ENCODE measurements around the gene LBR. TPM values are rescaled to one million over a fixed set of nuclear protein-coding genes. Genes with fewer than 3 reads are reported as not detected.
"Not testable (repeated sequence)": the region's sequence is repeated elsewhere in the genome, so short reads cannot be mapped to it uniquely, and the experiment has no call there.

The LBR gene
- total and polyA plus RNA-seq, 4 donors, result 14.3 to 201 (median 22.6) TPM

- no peaks in the 10 kb centered on the region for H3K27me3 ChIP-seq (ENCODE audit: control insufficient read depth in 4 of 4, insufficient read depth in 4 of 4, low read length in 3 of 4)
- no peaks in the 10 kb centered on the region for H3K4me1 ChIP-seq (ENCODE audit: control insufficient read depth in 4 of 4, insufficient read depth in 4 of 4, low read length in 3 of 4)
- H3K27ac ChIP-seq (ENCODE audit: low read depth in 1 of 2, low read length in 2 of 2), result no peak overlapping the region
- TF ChIP-seq GABPA (IDR thresholded peaks at IDR 0.05 in 1 of 2, conservative IDR thresholded peaks at IDR 0.05 in 1 of 2) (no peak), REST (IDR thresholded peaks at IDR 0.05) (no peak), MAX (IDR thresholded peaks at IDR 0.05) (no peak), EGR1 (IDR thresholded peaks at IDR 0.05; ENCODE audit: low read depth in 2 of 2) (no peak), HNF4A (conservative IDR thresholded peaks at IDR 0.05) (no peak), FOXA1 (IDR thresholded peaks at IDR 0.05) (no peak), FOXA2 (IDR thresholded peaks at IDR 0.05) (no peak), CTCF (IDR thresholded peaks at IDR 0.05; ENCODE audit: low read depth, low read length, missing input control) (no peak), YY1 (IDR thresholded peaks at IDR 0.05) (no peak), ZBTB33 (IDR thresholded peaks at IDR 0.05) (no peak), RXRA (IDR thresholded peaks at IDR 0.05) (no peak), ATF3 (IDR thresholded peaks at IDR 0.05) (no peak), HNF4G (IDR thresholded peaks at IDR 0.05) (no peak), SP1 (IDR thresholded peaks at IDR 0.05) (no peak)
- no peak for DNase-seq (ENCODE audit: low spot score)
- WGBS, result 97% methylated on average over 4 of the region's 4 CpGs
- H3K36me3 ChIP-seq (ENCODE audit: control insufficient read depth in 4 of 4, insufficient read depth in 3 of 4, low read depth in 1 of 4, low read length in 3 of 4), result no peaks in the 10 kb centered on the region
- no peaks in the 10 kb centered on the region for H3K9me3 ChIP-seq (ENCODE audit: control insufficient read depth in 4 of 4, low read length in 3 of 4)
- no peak overlapping the region for H3K9ac ChIP-seq (ENCODE audit: low read depth in 1 of 2, low read length in 2 of 2)
- no peak overlapping the region for H3K4me3 ChIP-seq (ENCODE audit: low read depth in 1 of 3, low read length in 3 of 3)
Observed at GRCh38 chr1:225389843-225390242, 38.0 kb downstream of the LBR start.

- no peak for DNase-seq (ENCODE audit: low spot score)
- Histone ChIP-seq H3K4me3 (ENCODE audit: low read depth in 1 of 3, low read length in 3 of 3) (no peak overlapping the region), H3K27me3 (ENCODE audit: control insufficient read depth in 4 of 4, insufficient read depth in 4 of 4, low read length in 3 of 4) (no peaks in the 10 kb centered on the region), H3K9me3 (ENCODE audit: control insufficient read depth in 4 of 4, low read length in 3 of 4) (no peaks in the 10 kb centered on the region), H3K9ac (ENCODE audit: low read depth in 1 of 2, low read length in 2 of 2) (no peak overlapping the region), H3K27ac (ENCODE audit: low read depth in 1 of 2, low read length in 2 of 2) (no peak overlapping the region), H3K4me1 (ENCODE audit: control insufficient read depth in 4 of 4, insufficient read depth in 4 of 4, low read length in 3 of 4) (no peaks in the 10 kb centered on the region), H3K36me3 (ENCODE audit: control insufficient read depth in 4 of 4, insufficient read depth in 3 of 4, low read depth in 1 of 4, low read length in 3 of 4) (no peaks in the 10 kb centered on the region)
- WGBS, result 81% methylated on average over 4 of the region's 4 CpGs
- TF ChIP-seq HNF4G (IDR thresholded peaks at IDR 0.05) (no peak), MAX (IDR thresholded peaks at IDR 0.05) (no peak), CTCF (IDR thresholded peaks at IDR 0.05; ENCODE audit: low read depth, low read length, missing input control) (no peak), YY1 (IDR thresholded peaks at IDR 0.05) (no peak)
Observed at GRCh38 chr1:225388372-225388771, 39.5 kb downstream of the LBR start.

GRCh38 chr1:225386860-225387259 lies 41.0 kb downstream of the LBR start:
- H3K27ac ChIP-seq (ENCODE audit: low read depth in 1 of 2, low read length in 2 of 2); H3K4me1 ChIP-seq (ENCODE audit: control insufficient read depth in 4 of 4, insufficient read depth in 4 of 4, low read length in 3 of 4); H3K27me3 ChIP-seq (ENCODE audit: control insufficient read depth in 4 of 4, insufficient read depth in 4 of 4, low read length in 3 of 4); H3K9ac ChIP-seq (ENCODE audit: low read depth in 1 of 2, low read length in 2 of 2); H3K4me3 ChIP-seq (ENCODE audit: low read depth in 1 of 3, low read length in 3 of 3); H3K9me3 ChIP-seq (ENCODE audit: control insufficient read depth in 4 of 4, low read length in 3 of 4); H3K36me3 ChIP-seq (ENCODE audit: control insufficient read depth in 4 of 4, insufficient read depth in 3 of 4, low read depth in 1 of 4, low read length in 3 of 4); DNase-seq (ENCODE audit: low spot score): not testable (repeated sequence)
- WGBS, result 95% methylated on average over 3 of the region's 3 CpGs

Data from liver (tissue), 9 donors.